SU-DHL-6 (cell line): ENCODE results near the gene PNMA8A.

Experiments used
- CTCF ChIP-seq: fragments of 200-600 bp; sonication (generic); IDR thresholded peaks from one replicate; pipeline ENCODE4 v1.5.1; 2017; ENCODE audit warnings: antibody characterized with exemption, mild to moderate bottlenecking, low read length, moderate library complexity; ENCODE audit not compliant: insufficient read depth, poor library complexity, severe bottlenecking
- EZH2phosphoT487 ChIP-seq: fragments of 200-600 bp; sonication (generic), shearing (Covaris generic); conservative IDR thresholded peaks from 2 replicates; pipeline ENCODE4 v1.6.1; 2018; ENCODE audit warnings: mild to moderate bottlenecking, antibody characterized with exemption, low read length, moderate library complexity, mixed read lengths

- TF ChIP-seq CTCF: no peak
- no peak for TF ChIP-seq EZH2phosphoT487
These were observed 32.6 kb upstream of the PNMA8A start for GRCh38 chr19:46503848-46504453.
